GM12878 (cell line): ENCODE results near the gene ARHGEF26. TPM values are rescaled to one million over a fixed set of nuclear protein-coding genes. Genes with fewer than 3 reads are reported as not detected.

Source experiments
- ATAC-seq: fragments of 200-7000 bp; cut with Tn5 transposase; 3 replicates; pipeline ENCODE4 v1.9.1; 2020; ENCODE audit warnings: mild to moderate bottlenecking, moderate library complexity
- BruUV-seq: library from RNA; stranded (reverse); fragments of 400-500 nt; replicated peaks from 2 replicates; lab custom pipeline; 2021; lab: Mats Ljungman, UMichigan
- CTCF ChIA-PET: fragments of 300-600 bp; sonication (Branson Sonifier 250); formaldehyde crosslinking; extraction: SDS; loops from one replicate; lab custom pipeline; 2021; ENCODE audit warnings: inconsistent platforms; lab: Yijun Ruan, JAX
- POLR2A ChIA-PET: fragments of 350-600 bp; formaldehyde crosslinking; extraction: SDS; loops from one replicate; lab custom pipeline; 2021; ENCODE audit warnings: inconsistent platforms; lab: Charles Lee
- RAD21 ChIA-PET: fragments of 300-600 bp; sonication (Branson Sonifier 250); formaldehyde crosslinking; loops from one replicate; lab custom pipeline; 2023; ENCODE audit warnings: antibody characterized with exemption; ENCODE audit not compliant: unreplicated experiment; lab: Charles Lee
- SMC1A ChIA-PET: fragments of 300-600 bp; sonication (Branson Sonifier 250); formaldehyde crosslinking; loops from one replicate; lab custom pipeline; 2023; ENCODE audit not compliant: unreplicated experiment, uncharacterized antibody; lab: Charles Lee
- DNase-seq: peaks from one replicate; pipeline ENCODE4 v3.0.0-alpha.2; 2011; ENCODE audit warnings: low read depth, low spot score
- FAIRE-seq: peaks from 3 replicates; lab custom pipeline; 2011; peaks lifted over from hg19 to GRCh38; lab: Jason Lieb, UNC
- H2AFZ ChIP-seq: 2 replicates; pipeline ENCODE4 v1.6.0; 2011; ENCODE audit warnings: low read depth, low read length, control low read depth; ENCODE audit not compliant: control insufficient read depth
- H3K27ac ChIP-seq: 2 replicates; pipeline ENCODE4 v1.5.1; 2011; ENCODE audit warnings: control low read depth; ENCODE audit not compliant: control insufficient read depth, insufficient read depth
- H3K27me3 ChIP-seq, 2 experiments: replicated peaks in 1 of 2; 2 replicates each; pipeline versions ENCODE4 v1.6.0 to v1.6.1; 2011; ENCODE audit warnings: low read length in 1 of 2; ENCODE audit not compliant: control insufficient read depth in 2 of 2, insufficient read depth in 2 of 2
- H3K36me3 ChIP-seq, 2 experiments: 2 replicates each; pipeline ENCODE4 v1.5.1; 2011; ENCODE audit warnings: low read length in 1 of 2; ENCODE audit not compliant: control insufficient read depth in 2 of 2, insufficient read depth in 2 of 2
- H3K4me1 ChIP-seq: 2 replicates; pipeline ENCODE4 v1.6.1; 2011; ENCODE audit warnings: mild to moderate bottlenecking, low read length, moderate library complexity, mixed read lengths; ENCODE audit not compliant: control insufficient read depth, insufficient read depth
- H3K4me2 ChIP-seq: 2 replicates; pipeline ENCODE4 v1.6.0; 2011; ENCODE audit warnings: control low read depth; ENCODE audit not compliant: control insufficient read depth, insufficient read depth
- H3K4me3 ChIP-seq: fragments of 200-600 bp; sonication (generic); 2 replicates; pipeline ENCODE4 v1.5.1; 2016
- H3K79me2 ChIP-seq: 2 replicates; pipeline ENCODE4 v1.6.0; 2011; ENCODE audit warnings: low read length; ENCODE audit not compliant: control insufficient read depth, insufficient read depth
- H3K9ac ChIP-seq: 2 replicates; pipeline ENCODE4 v1.8.0; 2011; ENCODE audit warnings: low read length, control low read depth, mixed read lengths; ENCODE audit not compliant: control insufficient read depth, insufficient read depth
- H3K9me3 ChIP-seq: replicated peaks from 3 replicates; pipeline ENCODE4 v1.5.1; 2011; ENCODE audit warnings: mild to moderate bottlenecking, low read length; ENCODE audit not compliant: control insufficient read depth, insufficient read depth
- H4K20me1 ChIP-seq: 2 replicates; pipeline ENCODE4 v1.6.0; 2011; ENCODE audit not compliant: control insufficient read depth, insufficient read depth
- BRCA1 ChIP-seq: IDR thresholded peaks from 2 replicates; pipeline ENCODE4 v1.6.1; 2011; ENCODE audit warnings: low read depth, low read length, improper control_type of control experiment
- CEBPB ChIP-seq, 2 experiments: fragments of 150-350 bp in 1 of 2; IDR thresholded peaks; 2 replicates each; pipeline ENCODE4 v1.6.1; 2012 to 2014; ENCODE audit warnings: low read depth in 2 of 2, low read length in 2 of 2, borderline replicate concordance in 1 of 2, inconsistent platforms in 1 of 2
- DPF2 ChIP-seq: fragments of 450-650 bp; IDR thresholded peaks from 2 replicates; pipeline ENCODE4 v1.6.1; 2017; ENCODE audit warnings: mild to moderate bottlenecking
- HCFC1 ChIP-seq: fragments of 150-350 bp; IDR thresholded peaks from 2 replicates; pipeline ENCODE4 v1.6.1; 2014; ENCODE audit warnings: low read length
- POLR2AphosphoS5 ChIP-seq: IDR thresholded peaks from 2 replicates; pipeline ENCODE4 v1.6.1; 2011; ENCODE audit warnings: mild to moderate bottlenecking, low read length, inconsistent platforms
- POU2F2 ChIP-seq: IDR thresholded peaks from 3 replicates; pipeline ENCODE4 v1.6.1; 2011; ENCODE audit warnings: low read depth, mild to moderate bottlenecking, low read length, borderline replicate concordance
- RAD51 ChIP-seq: fragments of 450-650 bp; IDR thresholded peaks from 2 replicates; pipeline ENCODE4 v1.6.1; 2016; ENCODE audit warnings: moderate library complexity, mild to moderate bottlenecking, inconsistent platforms
- SUZ12 ChIP-seq: fragments of 200-600 bp; sonication (generic); IDR thresholded peaks from one replicate; pipeline ENCODE4 v1.6.1; 2018; ENCODE audit warnings: antibody characterized with exemption, mild to moderate bottlenecking; ENCODE audit not compliant: unreplicated experiment
- WGBS: methylation state at CpG from one replicate; pipeline ENCODE4 v1.1.6; 2016; ENCODE audit warnings: low lambda C conversion rate; ENCODE audit not compliant: insufficient replicate concordance, insufficient coverage; ENCODE audit errors: missing lambda C conversion rate; 5-methylcytosine and 5-hydroxymethylcytosine counted together
- in situ Hi-C: fragments of 300-500 bp; cut with MboI; formaldehyde crosslinking; loops from 9 replicates; pipeline ENCODE4 v1.14.3; 2018; ENCODE audit warnings: mixed read lengths
- intact Hi-C: fragments of 100-400 bp; cut with micrococcal nuclease; formaldehyde crosslinking; loops from one replicate; pipeline ENCODE4 v1.14.2; 2022; ENCODE audit not compliant: unreplicated experiment
- polyA plus RNA-seq, 11 experiments: library from polyadenylated mRNA; depleted of rRNA in 4 of 11; unstranded in 6 of 11; stranded (reverse) in 5 of 11; fragments of >200 nt; fragmentation: Nextera tagmentation in 4 of 11; fragmentation: Illumina TruSeq in 1 of 11; extraction: Ambion mirVana in 4 of 11; extraction: Trizol in 1 of 11; gene quantifications; 1 replicate in 1 of 11; 2 replicates in 10 of 11; pipeline versions ENCODE4 v1.2.1 to v1.2.3, GENCODE V29; 2011 to 2016; ENCODE audit warnings: inconsistent platforms in 2 of 11, missing spikeins in 2 of 11, low read depth in 1 of 11
- total RNA-seq, 4 experiments: library from RNA; depleted of rRNA in 3 of 4; stranded (reverse); fragments of >200 nt in 3 of 4; fragmentation: Illumina TruSeq in 1 of 4; extraction: Trizol in 1 of 4; gene quantifications; 2 replicates each; pipeline versions ENCODE4 v1.2.1 to v1.2.3, GENCODE V29; 2013 to 2021
- TF ChIP-seq, protein P1 (sequence below): fragments of 150-350 bp; IDR thresholded peaks from 2 replicates; pipeline ENCODE4 v1.6.1; 2014; ENCODE audit warnings: mild to moderate bottlenecking, low read depth, low read length
- TF ChIP-seq, protein P2 (sequence below): IDR thresholded peaks from 2 replicates; pipeline ENCODE4 v1.6.1; 2011; ENCODE audit warnings: low read depth, low read length, improper control_type of control experiment, borderline replicate concordance

Gene ARHGEF26
- total and polyA plus RNA-seq, 10 of the 15 experiments (the other 5 are each of a cell fraction or from before 2014, with no cell fraction given): 0.02 to 0.47 (median 0.05) TPM; not detected in 1

DNA sequence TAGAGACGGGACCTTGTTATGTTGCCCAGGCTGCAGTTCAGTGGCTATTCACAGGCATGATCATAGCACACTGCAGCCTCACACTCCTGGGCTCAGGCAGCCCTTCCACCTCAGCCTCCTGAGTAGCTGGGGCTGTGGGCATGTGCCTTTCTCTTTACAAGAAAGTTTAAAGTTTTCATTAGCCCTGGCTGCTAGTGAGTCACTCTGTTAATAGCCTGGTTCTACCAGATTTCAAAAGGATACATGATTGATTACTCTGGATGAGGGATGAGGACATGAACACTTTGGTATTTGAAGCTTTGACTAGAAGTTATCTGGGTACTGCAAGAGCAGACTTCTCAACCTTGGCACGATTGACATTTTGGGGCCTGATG, 108.0 kb downstream of the ARHGEF26 start:
- no peaks in the 10 kb centered on the region for H3K27me3 ChIP-seq
- H3K36me3 ChIP-seq: no peaks in the 10 kb centered on the region
- ATAC-seq: no peak
- DNase-seq: no peak
- ChIA-PET SMC1A (interaction anchor here (0.7 kb wide), 2 partner anchors 51 to 59 kb away, joined by 3 read pairs; no protein-coding TSS in a partner anchor), RAD21 (no interaction called here), CTCF (interaction anchor here (3.7 kb wide), 1 partner anchor 24 kb away, joined by 16 read pairs; no protein-coding TSS in a partner anchor), POLR2A (no interaction called here)
- no peaks in the 10 kb centered on the region for H3K79me2 ChIP-seq
- no TSS peak for BruUV-seq
- no peak for TF ChIP-seq POLR2AphosphoS5
- TF ChIP-seq RAD51: no peak
- TF ChIP-seq HCFC1: no peak
- TF ChIP-seq DPF2: no peak
- no peak for TF ChIP-seq BRCA1
- TF ChIP-seq CEBPB (IDR thresholded peaks at IDR 0.05; ENCODE audit: borderline replicate concordance in 1 of 2, low read depth in 2 of 2, low read length in 2 of 2): no peak
- TF ChIP-seq SUZ12: no peak
- TF ChIP-seq, protein P1, sequence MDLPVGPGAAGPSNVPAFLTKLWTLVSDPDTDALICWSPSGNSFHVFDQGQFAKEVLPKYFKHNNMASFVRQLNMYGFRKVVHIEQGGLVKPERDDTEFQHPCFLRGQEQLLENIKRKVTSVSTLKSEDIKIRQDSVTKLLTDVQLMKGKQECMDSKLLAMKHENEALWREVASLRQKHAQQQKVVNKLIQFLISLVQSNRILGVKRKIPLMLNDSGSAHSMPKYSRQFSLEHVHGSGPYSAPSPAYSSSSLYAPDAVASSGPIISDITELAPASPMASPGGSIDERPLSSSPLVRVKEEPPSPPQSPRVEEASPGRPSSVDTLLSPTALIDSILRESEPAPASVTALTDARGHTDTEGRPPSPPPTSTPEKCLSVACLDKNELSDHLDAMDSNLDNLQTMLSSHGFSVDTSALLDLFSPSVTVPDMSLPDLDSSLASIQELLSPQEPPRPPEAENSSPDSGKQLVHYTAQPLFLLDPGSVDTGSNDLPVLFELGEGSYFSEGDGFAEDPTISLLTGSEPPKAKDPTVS: no peak
- TF ChIP-seq, protein P2, sequence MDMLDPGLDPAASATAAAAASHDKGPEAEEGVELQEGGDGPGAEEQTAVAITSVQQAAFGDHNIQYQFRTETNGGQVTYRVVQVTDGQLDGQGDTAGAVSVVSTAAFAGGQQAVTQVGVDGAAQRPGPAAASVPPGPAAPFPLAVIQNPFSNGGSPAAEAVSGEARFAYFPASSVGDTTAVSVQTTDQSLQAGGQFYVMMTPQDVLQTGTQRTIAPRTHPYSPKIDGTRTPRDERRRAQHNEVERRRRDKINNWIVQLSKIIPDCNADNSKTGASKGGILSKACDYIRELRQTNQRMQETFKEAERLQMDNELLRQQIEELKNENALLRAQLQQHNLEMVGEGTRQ: no peak
- TF ChIP-seq POU2F2: no peak
- no peak overlapping the region for H3K9ac ChIP-seq
- no peaks in the 10 kb centered on the region for H4K20me1 ChIP-seq
- no peaks in the 10 kb centered on the region for H3K9me3 ChIP-seq
- 12% methylated on average over 2 of the region's 2 CpGs for WGBS
- H3K27ac ChIP-seq: no peak overlapping the region
- intact Hi-C loops (no loop called here), in situ Hi-C loops (no loop called here)
- no peak overlapping the region for H2AFZ ChIP-seq
- H3K4me3 ChIP-seq: no peak overlapping the region
- no peak for FAIRE-seq
- no peak overlapping the region for H3K4me2 ChIP-seq
- no peaks in the 10 kb centered on the region for H3K4me1 ChIP-seq
